GM12872 (cell line): ENCODE results near the gene PLEKHA7.

Source experiments
- CTCF ChIP-seq: IDR thresholded peaks from 3 replicates; pipeline ENCODE4 v1.5.1; 2011; ENCODE audit warnings: low read depth, mild to moderate bottlenecking, low read length, moderate library complexity; ENCODE audit not compliant: insufficient read depth

The PLEKHA7 gene

GRCh38 chr11:16772141-16772512 lies 242.1 kb downstream of the PLEKHA7 start:
- no peak for TF ChIP-seq CTCF

- TF ChIP-seq CTCF: no peak
Measured at GRCh38 chr11:16771350-16772140, 242.7 kb downstream of the PLEKHA7 start.

GRCh38 chr11:16770016-16770415 lies 244.2 kb downstream of the PLEKHA7 start:
- no peak for TF ChIP-seq CTCF

GRCh38 chr11:16769386-16769785 lies 244.8 kb downstream of the PLEKHA7 start:
- TF ChIP-seq CTCF: no peak

- TF ChIP-seq CTCF: no peak
Measured at GRCh38 chr11:16767957-16768356, 246.3 kb downstream of the PLEKHA7 start.

- no peak for TF ChIP-seq CTCF
Measured at GRCh38 chr11:16767137-16767536, 247.1 kb downstream of the PLEKHA7 start.

- no peak for TF ChIP-seq CTCF
Measured at GRCh38 chr11:16764888-16765287, 249.3 kb downstream of the PLEKHA7 start.

GRCh38 chr11:16763746-16764145 lies 250.5 kb downstream of the PLEKHA7 start:
- TF ChIP-seq CTCF: no peak
